Ovary (tissue), 9 donors: Measurements from ENCODE around the gene CELF4. TPM values are rescaled to one million over a fixed set of nuclear protein-coding genes. Genes with fewer than 3 reads are reported as not detected.

ENCODE experiments used
- DNase-seq, 5 donors: peaks; one replicate each; pipeline ENCODE4 v3.0.0-alpha.2; 2019 to 2020
- H3K27ac ChIP-seq, 2 donors: fragments of 200-600 bp; one replicate each; pipeline versions ENCODE4 v1.5.1 to v1.8.0; 2019 to 2022
- H3K27me3 ChIP-seq: fragments of 200-600 bp; one replicate; pipeline ENCODE4 v1.8.0; 2022
- H3K36me3 ChIP-seq: fragments of 200-600 bp; sonication (generic); one replicate; pipeline ENCODE4 v1.5.1; 2019
- H3K4me1 ChIP-seq: one replicate; pipeline ENCODE4 v1.8.1; 2013; ENCODE audit warnings: mild to moderate bottlenecking, moderate library complexity; ENCODE audit not compliant: insufficient read depth
- H3K4me3 ChIP-seq: fragments of 200-600 bp; sonication (generic); one replicate; pipeline ENCODE4 v1.5.1; 2017
- H3K9me3 ChIP-seq, 2 donors: fragments of 200-600 bp in 1 of 2; sonication (generic) in 1 of 2; one replicate each; pipeline versions ENCODE4 v1.5.1 to v1.8.1; 2013 to 2019; ENCODE audit warnings: mild to moderate bottlenecking in 1 of 2, moderate library complexity in 1 of 2
- CTCF ChIP-seq, 3 donors: fragments of 450-650 bp in 2 of 3; fragments of 200-600 bp in 1 of 3; IDR thresholded peaks; one replicate each; pipeline versions ENCODE4 v1.5.1 to v1.8.0; 2016 to 2022; ENCODE audit warnings: antibody characterized with exemption in 3 of 3, mild to moderate bottlenecking in 1 of 3
- EP300 ChIP-seq: sonication (generic); formaldehyde crosslinking; IDR thresholded peaks from one replicate; pipeline ENCODE4 v1.6.1; 2017; ENCODE audit warnings: antibody characterized with exemption
- POLR2A ChIP-seq: fragments of 450-650 bp; IDR thresholded peaks from one replicate; pipeline ENCODE4 v1.6.1; 2017; ENCODE audit warnings: antibody characterized with exemption, mild to moderate bottlenecking, moderate library complexity
- WGBS, 3 donors: extraction: QIAGEN DNeasy Blood & Tissue Kit in 1 of 3; methylation state at CpG; one replicate each; pipeline versions ENCODE4 v1.1.5 to v1.1.7; 2013 to 2017; 5-methylcytosine and 5-hydroxymethylcytosine counted together
- intact Hi-C, 4 donors: fragments of 100-400 bp; cut with DNase I; formaldehyde crosslinking; loops; one replicate each; pipeline versions ENCODE4 v1.11.0 to v1.15.1; 2022 to 2023
- polyA plus RNA-seq, 2 donors: library from polyadenylated mRNA; stranded (reverse); fragments of 200-250 nt in 1 of 2; fragments of 350-450 nt in 1 of 2; fragmentation: Illumina TruSeq in 1 of 2; extraction: RNeasy Lipid Tissue Mini Kit (QIAGEN cat#74804) in 1 of 2; gene quantifications; one replicate each; pipeline ENCODE4 v1.2.3, GENCODE V29; 2013 to 2014
- total RNA-seq, 7 donors: library from RNA; depleted of rRNA in 2 of 7; stranded (reverse); fragments of >200 nt in 2 of 7; fragmentation: NEBNext Ultra II Directional in 3 of 7; extraction: Animal tissue kit (Norgen Biotek cat#: 25700) in 3 of 7; gene quantifications; one replicate each; pipeline versions ENCODE4 v1.1.0 to v1.2.4, GENCODE V29; 2016 to 2023
- donor health status: DM: no; HTN: no; CAD: no; lungs with moderate emphysema.
- donor health status: DM: no; HTN: no; CAD: no.
- donor health status: Bipolar disorder and iron deficiency.
- donor health status: DM: yes; HTN: yes; CAD: no.
- donor health status: DM: no; HTN: no; CAD: no.
- donor health status: DM: yes; HTN: yes; CAD: no.

CELF4 gene
- total and polyA plus RNA-seq, 9 donors = 0.15 to 1.6 (median 1.1) TPM; not detected in 1

GRCh38 chr18:37409878-37410277 is 155.7 kb downstream of the CELF4 start:
- Histone ChIP-seq H3K4me1 (no peaks in the 10 kb centered on the region), H3K4me3 (no peak overlapping the region), H3K36me3 (no peaks in the 10 kb centered on the region), H3K27ac (no peak overlapping the region), H3K27me3 (no peaks in the 10 kb centered on the region), H3K9me3 (no peaks in the 10 kb centered on the region)
- no peak for DNase-seq
- TF ChIP-seq EP300 (no peak), CTCF (IDR thresholded peaks at IDR 0.05) (no peak), POLR2A (no peak)
- WGBS, 3 donors = 73 to 90% (median 85%) methylated on average over 8 of the region's 8 CpGs
- intact Hi-C loops = loop anchor here in 1 of 4 donors (10.0 kb wide), 1 partner anchor 65 kb away; no protein-coding TSS in a partner anchor

GRCh38 chr18:37408676-37409265 is 156.8 kb downstream of the CELF4 start:
- TF ChIP-seq CTCF (IDR thresholded peaks at IDR 0.05) (no peak), EP300 (no peak), POLR2A (no peak)
- intact Hi-C loops = loop anchor here in 1 of 4 donors (10.0 kb wide), 1 partner anchor 64 kb away; no protein-coding TSS in a partner anchor
- no peak for DNase-seq
- H3K27me3 ChIP-seq = no peaks in the 10 kb centered on the region
- H3K4me3 ChIP-seq = no peak overlapping the region
- H3K36me3 ChIP-seq = no peaks in the 10 kb centered on the region
- no peaks in the 10 kb centered on the region for H3K4me1 ChIP-seq
- H3K27ac ChIP-seq = no peak overlapping the region
- H3K9me3 ChIP-seq = no peaks in the 10 kb centered on the region
- WGBS, 3 donors = 94 to 95% (median 95%) methylated on average over 12 of the region's 12 CpGs

GRCh38 chr18:37407571-37407970 is 158.0 kb downstream of the CELF4 start:
- Histone ChIP-seq H3K4me1 (no peaks in the 10 kb centered on the region), H3K27me3 (no peaks in the 10 kb centered on the region), H3K4me3 (no peak overlapping the region), H3K27ac (no peak overlapping the region), H3K36me3 (no peaks in the 10 kb centered on the region), H3K9me3 (no peaks in the 10 kb centered on the region)
- no peak for DNase-seq
- WGBS, 3 donors = 57 to 58% (median 57%) methylated on average over 4 of the region's 4 CpGs
- no peak for TF ChIP-seq POLR2A
- intact Hi-C loops = loop anchor here in 1 of 4 donors (10.0 kb wide), 1 partner anchor 63 kb away; no protein-coding TSS in a partner anchor

GRCh38 chr18:37405772-37406171 is 159.8 kb downstream of the CELF4 start:
- Histone ChIP-seq H3K27me3 (no peaks in the 10 kb centered on the region), H3K27ac (no peak overlapping the region), H3K4me1 (no peaks in the 10 kb centered on the region), H3K36me3 (no peaks in the 10 kb centered on the region), H3K4me3 (no peak overlapping the region), H3K9me3 (no peaks in the 10 kb centered on the region)
- intact Hi-C loops = loop anchor here in 1 of 4 donors (10.0 kb wide), 1 partner anchor 61 kb away; no protein-coding TSS in a partner anchor
- no peak for DNase-seq
- WGBS, 3 donors = 76 to 83% (median 80%) methylated on average over 6 of the region's 6 CpGs
- TF ChIP-seq POLR2A = no peak
- no peak for TF ChIP-seq CTCF (IDR thresholded peaks at IDR 0.05)
- TF ChIP-seq EP300 = no peak

- no peak overlapping the region for H3K27ac ChIP-seq
- 89 to 90% (median 89%) methylated on average over 4 of the region's 4 CpGs for WGBS, 3 donors
- no peaks in the 10 kb centered on the region for H3K4me1 ChIP-seq
- intact Hi-C loops = loop anchor here in 1 of 4 donors (10.0 kb wide), 1 partner anchor 60 kb away; no protein-coding TSS in a partner anchor
- no peaks in the 10 kb centered on the region for H3K36me3 ChIP-seq
- no peak overlapping the region for H3K4me3 ChIP-seq
- no peaks in the 10 kb centered on the region for H3K9me3 ChIP-seq
- TF ChIP-seq CTCF (IDR thresholded peaks at IDR 0.05) (no peak), POLR2A (no peak), EP300 (no peak)
- no peak for DNase-seq
- H3K27me3 ChIP-seq = no peaks in the 10 kb centered on the region
Measured at GRCh38 chr18:37405229-37405628, 160.4 kb downstream of the CELF4 start.
